Hematopoietic multipotent progenitor cell treated with erythropoietin and hydrocortisone succinate and interleukin-3 and kit ligand, for 15 days (in vitro differentiated cells): ENCODE data around the gene WEE1.
"Not testable (repeated sequence)": the region's sequence is repeated elsewhere in the genome, so short reads cannot be mapped to it uniquely, and the experiment has no call there.

Experiments used
- DNase-seq: peaks from one replicate; pipeline ENCODE4 v3.0.0-alpha.2; 2015; ENCODE audit warnings: low spot score

The WEE1 gene

GRCh38 chr11:9596926-9597464 is 23.5 kb downstream of the WEE1 start:
- DNase-seq, result no peak

- DNase-seq, result no peak
These were observed 26.7 kb downstream of the WEE1 start for GRCh38 chr11:9600166-9600565.

- DNase-seq, result no peak
These were observed 27.2 kb downstream of the WEE1 start for GRCh38 chr11:9600644-9601036.

- DNase-seq, result no peak
These were observed 27.8 kb downstream of the WEE1 start for GRCh38 chr11:9601037-9601875.

- DNase-seq, result no peak
These were observed 28.4 kb downstream of the WEE1 start for GRCh38 chr11:9601876-9602199.

GRCh38 chr11:9603214-9603613 is 29.7 kb downstream of the WEE1 start:
- DNase-seq, result not testable (repeated sequence)

- DNase-seq, result no peak
These were observed 30.7 kb downstream of the WEE1 start for GRCh38 chr11:9604134-9604533.

GRCh38 chr11:9605742-9606141 is 32.3 kb downstream of the WEE1 start:
- DNase-seq, result no peak

- DNase-seq, result no peak
These were observed 33.5 kb downstream of the WEE1 start for GRCh38 chr11:9606809-9607510.

GRCh38 chr11:9607511-9607899 is 34.0 kb downstream of the WEE1 start:
- DNase-seq, result no peak

- DNase-seq, result no peak
These were observed 35.7 kb downstream of the WEE1 start for GRCh38 chr11:9609002-9609759.

GRCh38 chr11:9609841-9610240 is 36.4 kb downstream of the WEE1 start:
- no peak for DNase-seq

- peak; percentile 84 for DNase-seq
These were observed 39.8 kb downstream of the WEE1 start for GRCh38 chr11:9613118-9613829.

- DNase-seq, result peak; percentile 70
These were observed 40.6 kb downstream of the WEE1 start for GRCh38 chr11:9613830-9614762.

GRCh38 chr11:9615031-9615451 is 41.6 kb downstream of the WEE1 start:
- DNase-seq, result no peak

- no peak for DNase-seq
These were observed 42.7 kb downstream of the WEE1 start for GRCh38 chr11:9616042-9616675.

GRCh38 chr11:9616858-9617257 is 43.4 kb downstream of the WEE1 start:
- no peak for DNase-seq

GRCh38 chr11:9617940-9618339 is 44.5 kb downstream of the WEE1 start:
- no peak for DNase-seq

- DNase-seq, result no peak
These were observed 45.5 kb downstream of the WEE1 start for GRCh38 chr11:9619004-9619403.

GRCh38 chr11:9619971-9620370 is 46.5 kb downstream of the WEE1 start:
- no peak for DNase-seq
